GM18519 (cell line): ENCODE results near the gene LOX.

Experiments
- ATAC-seq: cut with Tn5 transposase; IDR thresholded peaks from one replicate; pipeline ENCODE4 v1.9.1; 2021; ENCODE audit warnings: mild to moderate bottlenecking, moderate library complexity; ENCODE audit not compliant: unreplicated experiment, low FRiP score

Gene LOX

GRCh38 chr5:122056913-122057312 is 21.1 kb downstream of the LOX start:
- ATAC-seq = no peak

GRCh38 chr5:122054266-122054665 is 23.8 kb downstream of the LOX start:
- peak; percentile 65 for ATAC-seq

- ATAC-seq = no peak
Observed at GRCh38 chr5:122053181-122054109, 24.6 kb downstream of the LOX start.

- ATAC-seq = no peak
Observed at GRCh38 chr5:122051569-122051968, 26.5 kb downstream of the LOX start.

GRCh38 chr5:122050959-122051358 is 27.1 kb downstream of the LOX start:
- no peak for ATAC-seq

GRCh38 chr5:122040636-122041302 is 37.3 kb downstream of the LOX start:
- no peak for ATAC-seq

GRCh38 chr5:122036326-122036725 is 41.7 kb downstream of the LOX start:
- ATAC-seq = no peak

- ATAC-seq = no peak
Observed at GRCh38 chr5:122035913-122036312, 42.1 kb downstream of the LOX start.

- ATAC-seq = no peak
Observed at GRCh38 chr5:122031836-122032235, 46.2 kb downstream of the LOX start.

GRCh38 chr5:122030251-122030650 is 47.8 kb downstream of the LOX start:
- ATAC-seq = no peak

GRCh38 chr5:122029818-122030217 is 48.2 kb downstream of the LOX start:
- ATAC-seq = no peak

GRCh38 chr5:122022966-122023365 is 55.1 kb downstream of the LOX start:
- no peak for ATAC-seq

- no peak for ATAC-seq
Observed at GRCh38 chr5:122019919-122020590, 58.0 kb downstream of the LOX start.

- no peak for ATAC-seq
Observed at GRCh38 chr5:122015471-122015870, 62.6 kb downstream of the LOX start.

GRCh38 chr5:122014236-122014935 is 63.7 kb downstream of the LOX start:
- no peak for ATAC-seq
